ENCODE measurements around the gene CABP7. TPM values are rescaled to one million over a fixed set of nuclear protein-coding genes. Genes with fewer than 3 reads are reported as not detected.
"Not testable (repeated sequence)": the region's sequence is repeated elsewhere in the genome, so short reads cannot be mapped to it uniquely, and the experiment has no call there.

The CABP7 gene
- total RNA-seq, 2 experiments from 2014 or later, result not detected

- ChIA-PET POLR2A (no interaction called here), CTCF (no interaction called here)
Measured at GRCh38 chr22:29739346-29739875, 19.6 kb downstream of the CABP7 start.

DNA sequence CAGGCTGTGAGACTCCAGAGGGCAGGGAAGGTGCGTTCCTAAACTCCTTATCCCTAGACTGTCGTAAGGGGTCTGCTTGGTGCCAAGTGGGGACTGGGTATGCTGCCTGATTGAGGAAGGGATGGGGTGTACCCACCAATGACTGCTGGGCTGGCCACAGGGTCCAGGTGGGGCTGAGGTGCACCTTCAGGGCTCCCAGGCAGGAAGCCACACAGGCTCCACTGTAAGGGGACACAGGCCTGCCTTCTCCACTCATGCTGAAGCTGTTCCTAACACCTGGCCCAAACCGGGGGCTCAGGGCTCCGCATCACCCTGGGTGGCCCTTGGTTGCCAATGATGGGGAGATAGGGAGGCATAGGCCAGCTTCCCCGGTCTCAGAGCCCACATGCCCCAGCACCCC lies 20.4 kb downstream of the CABP7 start:
- ChIA-PET CTCF (no interaction called here), POLR2A (no interaction called here)

DNA sequence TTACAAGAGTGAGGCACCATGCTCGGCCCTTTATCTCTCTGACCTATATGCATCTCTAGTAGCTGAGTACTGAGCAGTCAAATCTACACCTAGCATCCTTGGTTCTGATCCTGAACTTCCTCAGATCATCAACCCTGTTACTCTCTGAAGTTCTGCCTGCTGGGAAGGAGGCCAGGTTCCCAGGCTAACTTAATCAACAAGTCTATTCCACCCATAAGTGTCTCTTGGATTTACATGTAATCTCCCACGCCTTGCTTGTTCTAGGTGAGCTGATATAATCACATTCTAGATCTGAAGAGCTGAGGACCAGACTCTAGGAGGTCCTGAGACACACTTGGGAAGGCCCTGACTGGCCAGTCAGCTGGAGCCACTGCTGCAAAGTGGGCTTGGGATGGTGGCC lies 22.1 kb downstream of the CABP7 start:
- POLR2A ChIA-PET, result no interaction called here
- CTCF ChIA-PET, result no interaction called here

DNA sequence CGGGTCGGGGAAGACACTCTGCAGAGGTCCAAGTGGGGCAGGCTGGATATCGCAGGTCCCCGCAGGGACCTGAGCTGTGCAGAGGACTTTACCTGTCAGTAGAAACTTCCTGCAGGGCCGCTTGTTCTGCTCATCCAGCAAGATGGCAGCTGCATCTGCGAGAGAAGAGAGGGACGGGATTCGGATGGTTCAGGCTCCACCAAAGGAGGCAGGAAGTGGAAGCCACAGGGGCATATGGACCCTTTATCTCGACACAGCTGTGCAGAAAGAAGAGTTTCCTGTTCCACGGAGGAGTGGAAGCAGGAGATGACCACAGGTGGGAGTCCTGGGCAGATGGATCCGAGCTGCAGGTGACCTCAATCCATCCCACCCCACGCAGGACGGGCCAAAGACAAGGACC lies 22.5 kb downstream of the CABP7 start:
- ChIA-PET POLR2A (no interaction called here), CTCF (no interaction called here)

- ChIA-PET POLR2A (no interaction called here), CTCF (no interaction called here)
Measured at GRCh38 chr22:29744902-29745301, 25.1 kb downstream of the CABP7 start.

DNA sequence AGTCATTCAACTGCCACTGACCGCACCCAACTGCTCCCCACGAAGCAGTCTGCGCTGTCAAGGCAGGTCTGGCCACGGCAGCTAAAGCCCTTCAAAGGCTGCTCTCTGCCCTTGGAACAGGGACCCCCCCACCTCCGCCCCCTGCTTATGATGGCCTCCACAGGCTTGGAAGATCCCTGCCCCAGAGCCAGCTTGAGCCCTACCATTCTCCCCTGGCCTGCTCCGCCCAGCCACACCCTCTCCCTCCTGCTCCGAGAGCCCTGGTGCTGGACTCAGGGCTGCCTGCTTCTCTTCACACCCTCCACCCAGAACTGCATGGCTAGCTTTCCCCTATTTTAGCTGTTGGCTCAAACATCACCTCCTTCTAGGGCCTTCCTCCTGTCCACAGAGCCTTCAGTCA lies 28.0 kb downstream of the CABP7 start:
- CTCF ChIA-PET, result no interaction called here

GRCh38 chr22:29748248-29748893 lies 28.6 kb downstream of the CABP7 start:
- ChIA-PET POLR2A (no interaction called here), CTCF (no interaction called here)

More for the DNA sequence above, 28.0 kb downstream of the CABP7 start:
- POLR2A ChIA-PET, result no interaction called here

DNA sequence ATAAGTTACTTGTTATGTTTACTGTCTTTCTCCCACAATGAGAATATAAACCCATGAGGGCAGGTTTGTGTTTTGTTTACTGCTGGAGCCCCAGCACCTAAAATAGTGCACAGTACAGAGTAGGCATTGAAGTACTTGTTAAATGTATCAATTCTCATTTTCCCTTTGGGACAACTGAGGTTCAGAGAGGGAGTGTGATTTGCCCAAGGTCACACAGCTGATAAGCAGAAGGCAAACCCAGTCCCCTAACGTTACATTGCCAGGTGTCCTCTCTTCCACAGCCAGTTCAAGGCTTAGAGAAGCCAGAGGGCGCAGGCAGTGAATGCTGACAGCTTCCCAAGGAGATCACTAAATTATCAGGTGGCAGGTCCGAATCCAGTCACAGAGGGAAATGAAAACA lies 30.2 kb downstream of the CABP7 start:
- ChIA-PET CTCF (no interaction called here), POLR2A (no interaction called here)

GRCh38 chr22:29750559-29751538 lies 31.0 kb downstream of the CABP7 start:
- POLR2A ChIA-PET, result no interaction called here

DNA sequence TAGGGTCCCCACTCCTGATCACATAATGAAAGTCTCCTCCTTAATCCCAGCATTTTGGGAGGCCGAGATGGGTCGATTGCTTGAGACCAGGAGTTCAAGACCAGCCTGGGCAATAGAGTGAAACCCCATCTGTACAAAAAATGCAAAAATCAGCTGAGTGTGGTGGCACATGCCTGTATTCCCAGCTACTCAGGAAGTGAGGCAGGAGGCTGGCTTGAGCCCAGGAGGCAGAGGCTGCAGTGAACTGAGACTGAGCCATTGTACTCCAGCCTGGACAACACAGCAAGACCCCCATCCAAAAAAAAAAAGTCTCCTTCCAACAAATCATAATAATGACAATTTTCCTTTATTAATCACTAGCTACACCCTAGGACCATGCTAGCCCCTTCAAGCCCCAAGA lies 31.9 kb downstream of the CABP7 start:
- CTCF ChIA-PET, result no interaction called here
- POLR2A ChIA-PET, result no interaction called here

More at GRCh38 chr22:29750559-29751538, 31.0 kb downstream of the CABP7 start:
- CTCF ChIA-PET, result no interaction called here

DNA sequence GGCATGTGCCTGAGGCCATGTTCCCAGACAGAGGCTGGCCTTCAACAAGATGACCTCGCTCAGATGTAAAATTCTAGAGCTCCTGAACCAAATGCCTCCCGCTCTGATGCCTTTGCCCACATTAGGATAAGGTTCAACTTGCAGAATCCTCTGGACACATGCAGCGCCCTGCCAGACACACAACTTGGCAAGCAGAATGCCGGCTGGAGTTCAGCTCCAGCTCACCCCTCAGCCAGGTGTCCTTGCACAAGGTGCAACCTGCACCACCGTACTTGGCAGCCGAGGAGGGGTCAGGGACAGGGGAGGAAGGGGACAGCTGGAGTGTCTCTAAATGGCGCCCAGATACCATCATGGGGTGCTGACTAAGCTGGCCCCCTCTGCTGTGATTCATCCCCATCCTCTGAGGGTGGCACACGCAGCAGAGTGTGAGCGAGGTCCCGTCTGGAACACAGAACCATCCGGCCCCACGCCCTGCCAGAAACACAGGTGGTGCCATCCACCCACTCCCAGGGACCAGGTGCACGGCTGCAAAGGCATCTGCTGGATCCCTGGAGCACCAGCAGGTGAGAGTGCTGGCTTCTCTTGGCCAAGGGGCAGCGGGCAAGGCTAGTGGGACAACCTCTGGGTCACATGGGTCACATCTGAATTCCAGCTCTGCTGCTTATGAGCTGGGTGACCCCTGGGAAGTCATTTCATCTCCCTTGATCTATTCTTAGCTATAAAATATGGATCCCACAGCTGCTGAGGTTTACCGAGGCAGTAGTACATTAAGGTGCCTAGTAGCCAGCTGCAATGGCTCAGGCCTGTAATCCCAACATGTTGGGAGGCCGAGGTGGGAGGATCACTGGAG lies 34.2 kb downstream of the CABP7 start:
- ChIA-PET CTCF (interaction anchor here (0.7 kb wide), 1 partner anchor 12 kb away, joined by 3 read pairs; the partner anchor contains the start of genes UQCR10 and ZMAT5), POLR2A (no interaction called here)

GRCh38 chr22:29754658-29755395 lies 35.0 kb downstream of the CABP7 start:
- CTCF ChIA-PET, result interaction anchor here (0.7 kb wide), 1 partner anchor 12 kb away, joined by 3 read pairs; the partner anchor contains the start of genes UQCR10 and ZMAT5
- POLR2A ChIA-PET, result not testable (repeated sequence)

DNA sequence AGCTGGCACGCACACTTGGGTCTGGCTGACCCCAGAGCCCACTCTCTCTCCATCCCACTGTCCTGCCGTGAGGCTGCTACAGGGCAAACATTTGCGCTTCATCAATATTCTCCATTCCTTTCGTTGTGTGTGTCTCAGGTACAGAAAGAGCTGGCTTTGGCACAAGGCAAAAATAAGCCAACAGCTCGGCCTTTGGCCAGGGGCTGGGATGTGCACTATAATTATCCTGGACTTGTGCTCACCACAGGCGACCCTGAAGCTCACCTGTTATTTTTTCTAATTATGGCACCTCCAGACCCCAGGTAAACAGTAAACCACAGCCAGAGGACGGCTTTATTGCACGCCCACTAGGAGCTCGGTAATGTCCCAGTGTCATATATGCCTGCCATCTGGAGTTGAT lies 36.1 kb downstream of the CABP7 start:
- CTCF ChIA-PET, result no interaction called here
- POLR2A ChIA-PET, result no interaction called here

DNA sequence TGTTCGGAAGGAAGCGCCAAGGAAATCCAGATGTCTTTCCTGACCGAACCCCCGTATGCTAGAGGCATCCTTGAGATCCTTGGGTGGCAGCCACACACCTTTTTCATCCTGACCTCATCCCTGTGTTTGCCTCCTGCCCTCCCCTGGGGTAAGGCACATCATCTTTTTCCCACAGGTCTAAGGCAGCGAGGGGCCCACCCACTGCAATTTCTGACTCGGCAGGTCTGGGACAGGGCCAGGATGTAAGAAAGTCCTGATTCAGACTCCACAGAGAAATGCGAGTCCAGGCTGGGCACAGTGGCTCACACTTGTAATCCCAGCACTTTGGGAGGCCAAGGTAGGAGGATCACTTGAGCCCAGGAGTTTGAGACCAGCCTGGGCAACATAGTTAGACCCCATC lies 36.5 kb downstream of the CABP7 start:
- CTCF ChIA-PET, result interaction anchor here (0.7 kb wide), 1 partner anchor 1470 kb away, joined by 4 read pairs; no protein-coding TSS in a partner anchor
- POLR2A ChIA-PET, result no interaction called here

DNA sequence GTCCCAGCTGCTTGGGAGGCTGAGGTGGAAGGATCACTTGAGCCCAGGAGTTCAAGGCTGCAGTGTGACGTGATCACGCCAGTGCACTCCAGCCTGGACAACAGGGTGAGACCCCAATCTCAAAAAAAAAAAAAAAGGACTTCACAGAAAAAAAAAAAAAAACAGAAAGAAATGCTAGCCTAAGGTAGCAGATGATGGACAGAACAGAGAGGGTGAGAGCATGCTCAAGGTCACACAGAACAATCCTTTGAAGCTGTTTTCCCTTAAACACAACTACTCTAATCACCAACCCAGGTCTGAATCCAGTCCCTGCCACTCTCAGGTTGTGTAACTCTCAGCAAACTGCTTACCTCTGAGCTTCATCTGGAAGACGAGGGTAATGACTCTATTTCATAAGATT lies 37.3 kb downstream of the CABP7 start:
- POLR2A ChIA-PET, result interaction anchor here (0.6 kb wide), 1 partner anchor 170 kb away, joined by 5 read pairs; no protein-coding TSS in a partner anchor
- CTCF ChIA-PET, result interaction anchor here (0.7 kb wide), 2 partner anchors 428 to 1471 kb away, joined by 4 to 5 read pairs; no protein-coding TSS in a partner anchor

DNA sequence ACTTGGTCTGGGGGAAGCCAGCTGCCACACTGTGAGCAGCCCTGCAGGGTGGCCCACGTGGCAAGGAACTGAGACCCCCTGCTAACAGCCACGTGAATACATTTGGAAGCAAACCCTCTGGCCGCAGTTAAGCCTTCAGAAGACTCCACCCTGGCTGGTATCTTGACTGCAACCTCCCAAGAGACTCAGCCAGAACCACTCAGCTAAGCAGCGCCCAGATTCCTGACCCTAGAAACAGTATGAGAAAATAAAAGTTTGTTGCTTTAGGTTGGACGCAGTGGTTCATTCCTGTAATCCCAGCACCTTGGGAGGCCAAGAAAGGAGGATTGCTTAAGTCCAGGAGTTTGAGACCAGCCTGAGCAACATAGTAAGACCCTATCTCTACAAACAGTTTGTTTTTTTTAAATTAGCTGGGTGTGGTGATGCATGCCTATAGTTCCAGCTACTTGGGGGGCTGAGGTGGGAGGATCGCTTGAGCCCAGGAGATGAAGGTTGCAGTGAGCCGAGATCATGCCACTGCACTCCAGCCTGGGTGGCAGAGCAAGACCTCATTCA lies 38.3 kb downstream of the CABP7 start:
- ChIA-PET CTCF (no interaction called here), POLR2A (no interaction called here)

GRCh38 chr22:29758959-29759358 lies 39.2 kb downstream of the CABP7 start:
- POLR2A ChIA-PET, result no interaction called here
- CTCF ChIA-PET, result no interaction called here

DNA sequence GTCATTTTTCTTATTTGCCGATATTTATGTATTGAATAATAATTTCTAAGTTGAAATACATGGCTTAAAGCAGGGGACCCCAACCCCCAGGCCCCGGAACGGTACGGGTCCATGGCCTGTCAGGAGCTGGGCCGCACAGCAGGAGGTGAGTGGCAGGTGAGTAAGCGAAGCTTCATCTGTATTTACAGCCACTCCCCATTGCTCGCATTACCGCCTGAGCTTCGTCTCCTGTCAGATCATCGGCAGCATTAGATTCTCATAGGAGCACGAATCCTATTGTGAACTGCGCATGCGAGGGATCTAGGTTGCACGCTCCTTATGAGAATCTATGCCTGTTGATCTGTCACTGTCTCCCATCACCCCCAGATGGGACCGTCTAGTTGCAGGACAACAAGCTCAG lies 42.5 kb downstream of the CABP7 start:
- CTCF ChIA-PET, result no interaction called here
- POLR2A ChIA-PET, result no interaction called here
